ENCODE data around the gene ATP8B4.

DNA sequence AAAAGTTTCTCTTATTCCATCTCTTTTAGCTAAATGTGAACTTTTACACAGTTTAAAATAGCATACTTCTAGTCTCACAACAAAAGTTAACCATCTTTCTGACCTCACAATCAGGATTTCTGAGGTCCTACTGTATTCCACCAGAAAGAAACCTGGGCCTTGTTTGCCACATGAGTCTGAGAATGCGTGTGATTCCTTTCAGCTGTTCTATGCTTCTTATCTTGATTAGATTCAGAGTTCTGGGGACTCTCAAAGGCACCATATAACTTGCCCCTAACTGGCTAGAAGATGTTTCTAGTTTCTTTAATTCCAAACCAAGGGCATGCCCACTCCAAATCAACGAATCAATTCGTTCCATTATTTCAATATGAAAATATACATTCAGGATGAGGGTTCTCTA is 131.1 kb downstream of the ATP8B4 start:
- TF ChIP-seq, protein P1, sequence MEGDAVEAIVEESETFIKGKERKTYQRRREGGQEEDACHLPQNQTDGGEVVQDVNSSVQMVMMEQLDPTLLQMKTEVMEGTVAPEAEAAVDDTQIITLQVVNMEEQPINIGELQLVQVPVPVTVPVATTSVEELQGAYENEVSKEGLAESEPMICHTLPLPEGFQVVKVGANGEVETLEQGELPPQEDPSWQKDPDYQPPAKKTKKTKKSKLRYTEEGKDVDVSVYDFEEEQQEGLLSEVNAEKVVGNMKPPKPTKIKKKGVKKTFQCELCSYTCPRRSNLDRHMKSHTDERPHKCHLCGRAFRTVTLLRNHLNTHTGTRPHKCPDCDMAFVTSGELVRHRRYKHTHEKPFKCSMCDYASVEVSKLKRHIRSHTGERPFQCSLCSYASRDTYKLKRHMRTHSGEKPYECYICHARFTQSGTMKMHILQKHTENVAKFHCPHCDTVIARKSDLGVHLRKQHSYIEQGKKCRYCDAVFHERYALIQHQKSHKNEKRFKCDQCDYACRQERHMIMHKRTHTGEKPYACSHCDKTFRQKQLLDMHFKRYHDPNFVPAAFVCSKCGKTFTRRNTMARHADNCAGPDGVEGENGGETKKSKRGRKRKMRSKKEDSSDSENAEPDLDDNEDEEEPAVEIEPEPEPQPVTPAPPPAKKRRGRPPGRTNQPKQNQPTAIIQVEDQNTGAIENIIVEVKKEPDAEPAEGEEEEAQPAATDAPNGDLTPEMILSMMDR (IDR thresholded peaks at IDR 0.05 in 8 of 11, conservative IDR thresholded peaks at IDR 0.05 in 3 of 11), result no peak
- TF ChIP-seq POLR2AphosphoS5 (IDR thresholded peaks at IDR 0.05) (no peak), POLR2A (IDR thresholded peaks at IDR 0.05) (no peak)

Data from spleen (tissue), 7 donors.